T-helper 2 cell (primary cell): ENCODE measurements around the gene C15orf61.

Experiments
- DNase-seq, 5 experiments: peaks; one replicate each; pipeline versions ENCODE4 v3.0.0 to v3.0.0-alpha.2; 2012 to 2022

C15orf61 gene

GRCh38 chr15:67551207-67551743, 30.3 kb downstream of the C15orf61 start:
- DNase-seq = no peak

- no peak for DNase-seq
These were observed 33.6 kb downstream of the C15orf61 start for GRCh38 chr15:67554580-67554979.

- DNase-seq = peak in 1 of 5 experiments; percentile 16
These were observed 36.1 kb downstream of the C15orf61 start for GRCh38 chr15:67556976-67557570.

- DNase-seq = no peak
These were observed 37.6 kb downstream of the C15orf61 start for GRCh38 chr15:67558502-67558901.

- no peak for DNase-seq
These were observed 38.2 kb downstream of the C15orf61 start for GRCh38 chr15:67559158-67559557.

- DNase-seq = no peak
These were observed 38.6 kb downstream of the C15orf61 start for GRCh38 chr15:67559576-67559975.

GRCh38 chr15:67560320-67560719, 39.4 kb downstream of the C15orf61 start:
- no peak for DNase-seq

GRCh38 chr15:67563092-67563491, 42.2 kb downstream of the C15orf61 start:
- no peak for DNase-seq

GRCh38 chr15:67564021-67564967, 43.4 kb downstream of the C15orf61 start:
- peak in 1 of 5 experiments; percentile 43 for DNase-seq

GRCh38 chr15:67564968-67565345, 44.0 kb downstream of the C15orf61 start:
- DNase-seq = peak in 1 of 5 experiments; percentile 47

- DNase-seq = no peak
These were observed 48.7 kb downstream of the C15orf61 start for GRCh38 chr15:67569668-67570067.

GRCh38 chr15:67570875-67571647, 50.1 kb downstream of the C15orf61 start:
- DNase-seq = no peak

- no peak for DNase-seq
These were observed 50.9 kb downstream of the C15orf61 start for GRCh38 chr15:67571648-67572415.

- no peak for DNase-seq
These were observed 52.3 kb downstream of the C15orf61 start for GRCh38 chr15:67573194-67573593.

GRCh38 chr15:67575039-67575502, 54.1 kb downstream of the C15orf61 start:
- no peak for DNase-seq

GRCh38 chr15:67578020-67578600, 57.2 kb downstream of the C15orf61 start:
- DNase-seq = no peak

- no peak for DNase-seq
These were observed 58.2 kb downstream of the C15orf61 start for GRCh38 chr15:67579164-67579563.
